HG03520 (cell line): Measurements from ENCODE around the gene CADM1.

Experiments used
- ATAC-seq: cut with Tn5 transposase; IDR thresholded peaks from one replicate; pipeline ENCODE4 v1.9.1; 2021; ENCODE audit warnings: mild to moderate bottlenecking, moderate library complexity; ENCODE audit not compliant: unreplicated experiment

The CADM1 gene

GRCh38 chr11:115190196-115190595 lies 314.0 kb downstream of the CADM1 start:
- ATAC-seq, result no peak

GRCh38 chr11:115188898-115189278 lies 315.3 kb downstream of the CADM1 start:
- no peak for ATAC-seq

- no peak for ATAC-seq
Observed at GRCh38 chr11:115188188-115188897, 315.9 kb downstream of the CADM1 start.

GRCh38 chr11:115185931-115186330 lies 318.3 kb downstream of the CADM1 start:
- ATAC-seq, result no peak

GRCh38 chr11:115185507-115185906 lies 318.7 kb downstream of the CADM1 start:
- ATAC-seq, result no peak

GRCh38 chr11:115184901-115185300 lies 319.3 kb downstream of the CADM1 start:
- no peak for ATAC-seq

DNA sequence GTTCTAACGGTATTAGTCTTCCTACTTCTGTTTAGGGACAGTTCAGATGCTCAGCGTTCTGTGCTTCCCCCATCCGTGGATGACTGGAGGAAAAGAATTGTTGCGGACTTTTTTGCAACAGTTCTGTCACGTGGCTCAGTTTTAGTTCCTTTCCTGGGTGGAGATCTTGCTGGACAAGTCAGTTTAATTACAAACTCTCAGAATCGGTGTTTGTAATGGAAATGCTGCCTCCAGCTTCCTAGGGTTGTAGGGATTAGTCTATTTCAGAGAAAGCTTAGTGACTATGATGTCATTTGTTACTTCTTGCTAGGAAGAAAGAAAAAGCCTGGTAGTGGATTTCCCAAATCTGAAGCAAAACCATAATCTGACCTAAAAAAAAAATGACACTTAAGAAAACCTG lies 320.4 kb downstream of the CADM1 start:
- no peak for ATAC-seq

DNA sequence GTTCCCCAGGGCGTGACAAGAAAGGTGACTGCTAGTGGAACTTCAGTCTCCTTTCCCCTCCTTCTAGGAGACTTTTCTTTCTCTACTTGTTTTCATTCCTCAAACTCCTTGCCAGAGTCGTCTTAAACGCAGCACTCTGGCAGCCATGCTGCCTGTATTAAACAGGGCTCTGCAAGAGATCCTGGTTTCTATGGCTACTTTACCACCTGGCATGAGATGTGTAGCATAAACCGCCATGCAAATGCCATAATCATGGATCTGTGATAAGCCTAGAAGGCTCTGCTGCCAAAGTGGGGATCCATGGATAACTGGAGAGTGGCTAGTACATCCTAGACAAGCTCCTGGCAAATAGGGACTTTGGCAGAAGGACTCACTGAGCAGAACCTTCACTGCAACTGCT lies 321.1 kb downstream of the CADM1 start:
- ATAC-seq, result no peak

GRCh38 chr11:115182282-115182955 lies 321.8 kb downstream of the CADM1 start:
- no peak for ATAC-seq

- no peak for ATAC-seq
Observed at GRCh38 chr11:115181538-115181937, 322.7 kb downstream of the CADM1 start.

- ATAC-seq, result no peak
Observed at GRCh38 chr11:115180272-115180671, 323.9 kb downstream of the CADM1 start.

DNA sequence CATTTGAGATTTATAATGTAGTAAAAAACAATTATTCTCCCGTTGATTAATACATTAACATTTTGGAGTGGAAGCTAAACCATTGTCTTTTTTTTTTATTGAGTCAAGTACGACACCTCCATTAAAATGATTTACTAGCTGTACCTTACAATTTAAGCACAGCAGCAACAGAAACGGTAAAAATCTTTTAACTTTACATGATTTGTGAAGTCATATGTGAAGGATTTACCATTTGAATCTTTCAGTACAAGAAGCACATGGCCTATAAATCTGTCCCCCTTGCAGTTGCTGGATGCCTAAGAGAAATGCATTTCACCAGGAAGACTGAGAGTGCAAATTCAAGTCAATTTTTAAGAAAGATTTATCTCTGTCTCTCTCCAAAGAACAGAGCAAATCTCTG lies 324.6 kb downstream of the CADM1 start:
- no peak for ATAC-seq

GRCh38 chr11:115178705-115179104 lies 325.5 kb downstream of the CADM1 start:
- no peak for ATAC-seq

DNA sequence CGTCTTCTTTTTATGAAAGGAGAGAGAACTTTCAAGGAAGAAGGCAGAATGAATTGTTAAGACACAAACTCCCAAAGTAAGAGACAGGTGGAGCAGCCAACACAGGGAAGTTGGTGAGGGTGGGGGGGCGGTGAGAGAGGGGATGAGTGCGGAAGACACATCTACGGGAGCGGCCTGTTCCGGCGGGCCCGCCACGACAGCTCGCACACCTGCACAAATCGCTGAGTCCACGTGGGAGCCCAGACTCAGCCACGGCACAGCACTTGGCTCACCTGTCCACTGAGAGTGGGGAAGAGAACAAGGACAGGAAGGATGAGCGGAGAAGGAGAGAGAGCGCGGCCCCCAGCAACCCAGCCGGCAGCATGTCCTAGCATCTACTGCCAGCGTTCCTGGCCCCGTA lies 331.1 kb downstream of the CADM1 start:
- ATAC-seq, result no peak

GRCh38 chr11:115170133-115170815 lies 333.9 kb downstream of the CADM1 start:
- ATAC-seq, result no peak

DNA sequence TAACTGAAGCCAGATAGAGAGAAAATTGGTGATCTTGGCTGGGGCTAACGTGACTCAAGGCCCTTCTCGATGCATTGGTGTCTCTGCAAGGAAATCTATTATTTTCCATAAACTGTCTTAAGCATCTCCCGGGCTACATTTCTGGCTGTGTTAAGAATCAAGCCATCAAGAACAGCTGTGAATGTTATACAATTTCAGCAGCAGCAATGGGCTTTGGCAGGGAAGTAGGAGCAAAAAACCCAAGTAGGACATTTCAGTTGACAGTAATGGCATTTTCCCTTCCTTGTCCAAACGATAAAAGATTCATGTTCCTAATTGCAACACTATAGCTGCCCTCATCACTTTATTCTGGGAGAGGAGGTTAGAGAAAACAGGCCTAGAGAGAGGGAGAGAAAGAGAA lies 335.0 kb downstream of the CADM1 start:
- ATAC-seq, result no peak

DNA sequence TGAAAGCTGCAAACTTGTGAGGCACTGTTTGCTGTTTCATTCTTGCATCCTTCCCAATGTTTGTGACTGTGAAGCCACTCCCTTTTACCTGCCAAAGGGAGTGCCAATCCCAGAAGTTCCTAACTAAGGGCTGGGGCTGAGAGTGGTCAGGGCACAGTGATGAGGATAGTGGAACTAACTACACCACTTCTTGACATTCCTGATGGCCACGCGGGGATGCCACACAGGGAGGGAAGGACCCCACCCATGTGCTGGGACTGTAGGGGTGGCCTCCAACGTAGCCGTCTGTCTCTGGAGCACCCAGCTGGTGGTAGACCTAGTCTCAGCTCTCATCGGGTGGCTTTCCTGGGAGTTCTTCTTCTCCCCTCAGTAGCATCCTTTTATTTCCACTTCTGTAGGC lies 335.5 kb downstream of the CADM1 start:
- no peak for ATAC-seq

- no peak for ATAC-seq
Observed at GRCh38 chr11:115168229-115168671, 336.0 kb downstream of the CADM1 start.

GRCh38 chr11:115167456-115167855 lies 336.8 kb downstream of the CADM1 start:
- ATAC-seq, result no peak

GRCh38 chr11:115166820-115167219 lies 337.4 kb downstream of the CADM1 start:
- no peak for ATAC-seq

DNA sequence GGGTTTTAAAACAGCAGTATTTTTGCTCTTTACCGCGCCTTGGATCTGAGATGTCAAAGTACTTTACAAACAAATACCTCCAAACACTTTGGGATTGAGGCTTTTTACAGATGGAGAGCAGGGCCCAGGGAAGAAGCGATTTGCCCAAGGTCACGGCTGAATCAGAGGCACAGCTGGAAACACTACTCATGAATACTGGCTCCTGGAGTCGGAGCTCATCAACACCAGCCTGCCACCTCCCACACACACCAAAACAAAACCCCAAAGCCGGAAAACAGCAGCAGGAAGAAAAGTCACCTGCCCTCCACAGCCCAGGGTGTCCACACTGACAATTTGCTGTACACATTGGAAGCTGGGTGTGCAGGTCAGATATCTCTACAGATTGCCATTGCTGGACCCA lies 339.4 kb downstream of the CADM1 start:
- no peak for ATAC-seq

- ATAC-seq, result no peak
Observed at GRCh38 chr11:115162919-115163318, 341.3 kb downstream of the CADM1 start.
